NCI-H2227 treated with DMSO at 0.1 percent for 48 hours (cell line): ENCODE results near the gene HMGN5.

Source experiments
- DNase-seq: peaks from one replicate; lab custom pipeline; 2025; lab: John Stamatoyannopoulos, UW

Gene HMGN5

DNA sequence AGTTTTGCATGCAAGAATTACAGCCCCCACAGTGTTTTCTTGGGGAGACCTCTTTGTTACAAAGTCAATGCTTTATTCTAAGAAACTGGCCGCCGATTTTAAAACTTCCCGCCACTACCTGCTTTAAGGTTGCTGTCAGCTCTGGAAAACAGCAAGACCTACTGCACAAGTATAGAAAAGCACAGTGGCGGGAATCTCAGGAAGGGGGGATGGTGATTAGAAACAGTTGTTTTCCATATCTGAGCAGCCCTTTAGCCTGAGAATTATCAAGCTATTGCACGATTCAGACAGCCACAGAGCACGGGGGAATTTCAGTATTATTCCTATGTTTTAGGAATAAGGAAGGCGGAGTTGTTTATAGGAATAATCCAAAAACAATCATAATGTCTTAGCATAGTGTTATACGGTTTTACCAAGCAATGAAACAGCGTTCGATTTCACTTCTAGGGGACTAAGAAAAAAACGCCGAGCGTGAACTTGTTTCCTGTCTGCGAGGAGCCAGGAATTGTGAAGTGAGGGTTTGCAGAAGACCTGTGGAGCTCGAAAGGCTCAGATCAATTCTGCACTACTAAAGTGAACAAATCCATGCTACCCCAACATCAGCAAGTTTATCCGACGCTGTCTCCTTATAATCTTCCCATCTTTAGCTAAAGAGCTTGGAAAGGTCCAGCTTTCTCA is 81.3 kb downstream of the HMGN5 start:
- no peak for DNase-seq

DNA sequence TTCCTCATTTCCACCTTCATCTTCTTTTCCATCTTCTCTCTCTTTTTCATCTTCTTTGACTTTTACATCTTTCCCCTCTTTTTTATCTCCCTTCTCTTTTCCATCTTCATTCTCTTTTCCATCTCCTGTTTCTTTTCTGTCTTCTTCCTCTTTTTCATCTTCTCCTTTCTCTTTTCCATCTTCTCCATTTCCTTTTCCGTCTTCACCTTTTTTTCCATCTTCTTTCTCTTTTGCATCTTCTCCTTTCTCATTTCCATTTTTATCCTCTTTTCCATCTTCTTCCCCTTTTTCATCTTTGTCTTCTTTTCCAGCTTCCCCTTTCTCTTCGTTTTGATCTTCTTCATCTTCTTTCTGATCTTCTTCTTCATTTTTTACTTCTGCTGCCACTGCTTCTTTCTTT is 87.0 kb downstream of the HMGN5 start:
- no peak for DNase-seq

DNA sequence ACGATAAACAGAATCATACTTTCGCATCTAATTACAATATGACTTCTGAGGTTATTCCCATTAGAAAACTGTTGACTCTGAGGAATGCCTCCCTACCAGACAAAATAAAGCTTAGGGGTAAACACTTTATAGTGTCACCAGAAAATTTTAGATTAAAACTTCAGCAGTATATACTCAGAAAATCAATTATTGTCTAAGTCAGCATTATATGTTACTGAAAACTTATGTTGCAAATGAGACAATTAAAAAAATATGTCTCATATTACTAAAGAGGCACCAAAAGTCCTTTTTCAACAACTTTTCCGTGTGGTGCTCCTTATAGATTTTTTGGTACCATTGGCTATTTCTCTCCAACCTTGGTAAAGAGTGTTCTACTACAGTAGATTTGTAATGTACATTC is 91.4 kb downstream of the HMGN5 start:
- no peak for DNase-seq

DNA sequence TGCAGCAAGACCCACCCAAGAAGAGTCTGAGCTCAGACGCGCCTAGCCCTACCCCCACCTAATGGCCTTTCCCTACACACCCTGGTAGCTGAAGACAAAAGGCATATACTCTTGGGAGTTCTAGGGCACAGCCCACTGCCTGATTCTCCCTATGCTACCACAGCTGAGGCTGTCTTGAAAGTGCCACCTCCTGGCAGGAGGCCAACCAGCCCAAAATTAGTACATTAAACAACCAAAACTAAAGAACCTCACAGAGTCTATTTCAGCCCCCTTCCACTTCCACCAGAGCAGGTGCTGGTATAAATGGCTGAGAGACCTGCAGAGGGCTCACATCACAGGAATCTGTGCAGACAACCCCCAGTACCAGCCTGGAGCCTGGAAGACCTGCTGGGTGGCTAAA is 119.1 kb downstream of the HMGN5 start:
- DNase-seq, result no peak
